ENCODE measurements around the gene RNF220.

DNA sequence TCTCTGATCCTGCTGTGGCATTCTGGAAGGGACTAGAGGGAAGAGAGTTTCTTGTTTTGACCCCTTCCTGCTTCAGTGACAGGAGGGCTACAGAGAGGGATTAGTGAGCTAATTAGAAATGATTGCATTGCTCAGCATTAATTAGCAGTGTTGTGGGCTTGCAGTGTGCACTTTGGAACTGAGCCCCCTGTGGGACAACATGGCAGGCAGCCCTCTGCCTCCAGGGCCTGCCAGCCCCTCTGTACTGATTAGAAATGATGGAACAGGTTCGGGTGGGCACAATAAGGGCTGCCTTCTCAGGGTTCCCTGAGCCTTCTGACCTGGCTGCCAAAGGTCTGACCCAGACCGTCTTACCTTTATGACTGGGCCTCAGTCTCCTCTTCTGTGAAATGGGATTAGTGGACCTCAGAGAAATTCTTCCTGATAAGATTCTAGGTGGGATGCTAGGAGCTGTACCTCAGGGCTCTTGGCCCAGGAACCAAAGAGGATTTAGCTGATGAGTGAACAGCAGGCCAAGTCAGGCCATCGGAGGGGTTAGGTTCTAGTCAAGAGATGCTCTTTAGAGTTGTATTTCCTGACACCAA is 229.6 kb downstream of the RNF220 start:
- TF ChIP-seq, protein P1, sequence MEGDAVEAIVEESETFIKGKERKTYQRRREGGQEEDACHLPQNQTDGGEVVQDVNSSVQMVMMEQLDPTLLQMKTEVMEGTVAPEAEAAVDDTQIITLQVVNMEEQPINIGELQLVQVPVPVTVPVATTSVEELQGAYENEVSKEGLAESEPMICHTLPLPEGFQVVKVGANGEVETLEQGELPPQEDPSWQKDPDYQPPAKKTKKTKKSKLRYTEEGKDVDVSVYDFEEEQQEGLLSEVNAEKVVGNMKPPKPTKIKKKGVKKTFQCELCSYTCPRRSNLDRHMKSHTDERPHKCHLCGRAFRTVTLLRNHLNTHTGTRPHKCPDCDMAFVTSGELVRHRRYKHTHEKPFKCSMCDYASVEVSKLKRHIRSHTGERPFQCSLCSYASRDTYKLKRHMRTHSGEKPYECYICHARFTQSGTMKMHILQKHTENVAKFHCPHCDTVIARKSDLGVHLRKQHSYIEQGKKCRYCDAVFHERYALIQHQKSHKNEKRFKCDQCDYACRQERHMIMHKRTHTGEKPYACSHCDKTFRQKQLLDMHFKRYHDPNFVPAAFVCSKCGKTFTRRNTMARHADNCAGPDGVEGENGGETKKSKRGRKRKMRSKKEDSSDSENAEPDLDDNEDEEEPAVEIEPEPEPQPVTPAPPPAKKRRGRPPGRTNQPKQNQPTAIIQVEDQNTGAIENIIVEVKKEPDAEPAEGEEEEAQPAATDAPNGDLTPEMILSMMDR (IDR thresholded peaks at IDR 0.05), result no peak
- TF ChIP-seq POLR2A (IDR thresholded peaks at IDR 0.05), result no peak
- no peak for TF ChIP-seq POLR2AphosphoS5 (IDR thresholded peaks at IDR 0.05)
- TF ChIP-seq EP300 (IDR thresholded peaks at IDR 0.05), result no peak
